Osteoblast (primary cell): Measurements from ENCODE around the gene CTBP2. TPM values are rescaled to one million over a fixed set of nuclear protein-coding genes. Genes with fewer than 3 reads are reported as not detected.

ENCODE experiments used
- DNase-seq: peaks from one replicate; pipeline ENCODE4 v3.0.0; 2011; ENCODE audit warnings: low spot score, mixed read lengths; ENCODE audit not compliant: insufficient read length; ENCODE audit errors: missing footprints
- H2AFZ ChIP-seq: 2 replicates; pipeline ENCODE4 v1.6.0; 2011; ENCODE audit warnings: mild to moderate bottlenecking, low read length
- H3K27ac ChIP-seq: 2 replicates; pipeline ENCODE4 v1.5.1; 2011; ENCODE audit warnings: mild to moderate bottlenecking, low read depth, low read length, moderate library complexity
- H3K27me3 ChIP-seq: 2 replicates; pipeline ENCODE4 v1.6.0; 2012; ENCODE audit warnings: mild to moderate bottlenecking, control low read depth, inconsistent platforms, low read length, moderate library complexity; ENCODE audit not compliant: insufficient read depth
- H3K36me3 ChIP-seq: 2 replicates; pipeline ENCODE4 v1.5.1; 2011; ENCODE audit warnings: mild to moderate bottlenecking, low read length, control low read depth, moderate library complexity; ENCODE audit not compliant: insufficient read depth
- H3K4me1 ChIP-seq: 2 replicates; pipeline ENCODE4 v1.5.1; 2011; ENCODE audit warnings: mild to moderate bottlenecking, low read length, control low read depth, moderate library complexity; ENCODE audit not compliant: insufficient read depth
- H3K4me2 ChIP-seq: 2 replicates; pipeline ENCODE4 v1.6.0; 2011; ENCODE audit warnings: mild to moderate bottlenecking, low read length; ENCODE audit not compliant: insufficient read depth
- H3K4me3 ChIP-seq: fragments of 200-600 bp; sonication (generic); 3 replicates; pipeline ENCODE4 v1.5.1; 2012; ENCODE audit warnings: mild to moderate bottlenecking, low read length, inconsistent platforms; ENCODE audit not compliant: insufficient read depth
- H3K79me2 ChIP-seq: 2 replicates; pipeline ENCODE4 v1.6.0; 2012; ENCODE audit warnings: mild to moderate bottlenecking, low read length, control low read depth, inconsistent platforms; ENCODE audit not compliant: insufficient read depth
- H3K9me3 ChIP-seq: 2 replicates; pipeline ENCODE4 v1.5.1; 2011; ENCODE audit warnings: low read depth, low read length, control low read depth
- H4K20me1 ChIP-seq: 2 replicates; pipeline ENCODE4 v1.6.0; 2012; ENCODE audit warnings: mild to moderate bottlenecking, low read length, control low read depth; ENCODE audit not compliant: insufficient read depth
- CTCF ChIP-seq: IDR thresholded peaks from 2 replicates; pipeline ENCODE4 v1.5.1; 2011; ENCODE audit warnings: mild to moderate bottlenecking, low read depth, low read length, moderate library complexity; ENCODE audit errors: extremely low read depth
- total RNA-seq: library from RNA; depleted of rRNA; stranded (reverse); fragments of >200 nt; gene quantifications from 2 replicates; pipeline ENCODE4 v1.2.3, GENCODE V29; 2012

Gene CTBP2
- total RNA-seq, 1 donor = 65.9 TPM

- Histone ChIP-seq H3K79me2 (peaks cover 96% of the 10 kb centered on the region), H3K4me2 (no peak overlapping the region)
- no peak for DNase-seq
These were observed 213.4 kb downstream of the CTBP2 start for GRCh38 chr10:124946945-124947344.

GRCh38 chr10:124944982-124945381, 215.4 kb downstream of the CTBP2 start:
- H4K20me1 ChIP-seq = peaks cover 55% of the 10 kb centered on the region
- peaks cover 17% of the 10 kb centered on the region for H3K36me3 ChIP-seq
- DNase-seq = no peak
- no peaks in the 10 kb centered on the region for H3K9me3 ChIP-seq
- H3K4me3 ChIP-seq = no peak overlapping the region
- H3K27me3 ChIP-seq = no peaks in the 10 kb centered on the region
- TF ChIP-seq CTCF = no peak
- H3K27ac ChIP-seq = peak overlapping the region; percentile 51
- H3K4me1 ChIP-seq = peaks cover 22% of the 10 kb centered on the region
- H3K79me2 ChIP-seq = peaks cover 96% of the 10 kb centered on the region
- H3K4me2 ChIP-seq = peak overlapping the region; percentile 37
- no peak overlapping the region for H2AFZ ChIP-seq

More at GRCh38 chr10:124946945-124947344, 213.4 kb downstream of the CTBP2 start:
- TF ChIP-seq CTCF = no peak
- Histone ChIP-seq H4K20me1 (peaks cover 67% of the 10 kb centered on the region), H3K9me3 (no peaks in the 10 kb centered on the region), H2AFZ (no peak overlapping the region), H3K27ac (no peak overlapping the region), H3K4me3 (no peak overlapping the region), H3K36me3 (peaks cover 17% of the 10 kb centered on the region), H3K4me1 (peaks cover 22% of the 10 kb centered on the region), H3K27me3 (no peaks in the 10 kb centered on the region)

- Histone ChIP-seq H4K20me1 (peaks cover 58% of the 10 kb centered on the region), H3K4me2 (peak overlapping the region; percentile 11), H3K36me3 (peaks cover 13% of the 10 kb centered on the region), H3K4me1 (peaks cover 26% of the 10 kb centered on the region), H2AFZ (no peak overlapping the region), H3K27ac (peak overlapping the region; percentile 75), H3K4me3 (no peak overlapping the region), H3K9me3 (no peaks in the 10 kb centered on the region), H3K27me3 (no peaks in the 10 kb centered on the region), H3K79me2 (peaks cover 98% of the 10 kb centered on the region)
- no peak for TF ChIP-seq CTCF
- DNase-seq = peak; percentile 8
These were observed 216.9 kb downstream of the CTBP2 start for GRCh38 chr10:124943301-124944092.

- TF ChIP-seq CTCF = no peak
- Histone ChIP-seq H3K79me2 (peaks cover 98% of the 10 kb centered on the region), H3K4me2 (no peak overlapping the region), H3K36me3 (peaks cover 11% of the 10 kb centered on the region), H3K4me3 (no peak overlapping the region), H3K27ac (peak overlapping the region; percentile 75), H2AFZ (no peak overlapping the region), H3K9me3 (no peaks in the 10 kb centered on the region), H3K4me1 (peaks cover 26% of the 10 kb centered on the region), H4K20me1 (peaks cover 58% of the 10 kb centered on the region), H3K27me3 (no peaks in the 10 kb centered on the region)
- DNase-seq = no peak
These were observed 217.8 kb downstream of the CTBP2 start for GRCh38 chr10:124942317-124943169.
